ENCODE measurements around the gene CFAP54. TPM values are rescaled to one million over a fixed set of nuclear protein-coding genes. Genes with fewer than 3 reads are reported as not detected.

CFAP54 gene
- total RNA-seq, 1 donor from 2014 or later, result 13.1 TPM

DNA sequence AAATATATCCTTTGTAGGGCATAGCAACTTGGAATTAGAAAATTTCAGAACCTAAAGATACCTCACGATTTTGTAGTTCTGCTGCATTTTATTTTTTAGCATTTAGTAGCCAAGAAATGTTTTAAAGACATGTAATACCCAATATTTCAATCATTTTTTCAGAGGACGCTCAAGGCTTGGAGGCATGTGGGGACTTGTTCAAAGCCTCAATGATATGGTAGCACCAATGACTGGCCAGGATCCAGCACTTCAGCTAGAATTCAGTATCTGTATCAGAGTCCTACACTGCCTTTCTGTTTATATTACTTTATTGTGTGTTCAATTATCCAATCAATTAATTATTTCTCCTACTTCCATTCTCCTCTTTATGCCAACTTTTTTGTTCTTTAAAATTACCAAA, 262.8 kb downstream of the CFAP54 start:
- no peak for DNase-seq

DNA sequence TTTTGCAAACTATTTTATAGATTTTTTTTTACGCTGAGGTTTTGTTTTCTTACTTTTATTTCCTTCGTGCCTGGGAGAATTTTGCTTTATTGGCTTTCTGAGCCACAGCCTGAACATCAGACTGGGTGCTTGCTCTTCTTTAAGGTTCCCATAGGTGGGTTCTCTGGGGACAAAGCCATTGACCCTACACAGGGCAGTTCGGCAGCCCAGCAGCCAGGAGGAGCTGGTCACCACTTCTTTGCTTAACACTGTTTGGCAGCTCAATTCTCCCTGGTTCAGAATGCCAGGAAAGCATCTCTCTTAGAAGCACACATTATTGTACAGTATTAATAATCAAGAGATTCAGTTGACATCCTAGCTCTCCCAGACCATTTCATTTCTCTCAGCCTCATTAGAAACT, 276.9 kb downstream of the CFAP54 start:
- DNase-seq, result no peak

DNA sequence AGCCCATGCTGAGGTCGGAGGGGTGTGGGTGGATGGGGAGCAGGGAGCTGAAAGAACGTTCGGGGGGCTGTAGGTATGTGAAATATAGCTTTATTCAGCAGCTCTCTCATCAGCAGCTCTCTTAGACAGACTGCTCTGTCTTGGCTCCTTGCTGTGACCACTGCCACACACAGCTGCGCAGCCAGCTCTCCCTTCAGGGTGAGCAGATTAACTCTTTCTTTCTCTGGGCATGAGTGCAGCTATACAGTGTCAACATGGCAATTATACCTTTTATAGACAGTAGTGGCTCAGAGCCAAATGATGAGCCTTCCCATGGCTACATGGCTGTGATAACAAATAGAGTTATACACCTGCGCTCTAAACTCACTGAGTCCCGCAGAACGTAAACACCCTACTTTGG, 280.0 kb downstream of the CFAP54 start:
- no peak for DNase-seq

DNA sequence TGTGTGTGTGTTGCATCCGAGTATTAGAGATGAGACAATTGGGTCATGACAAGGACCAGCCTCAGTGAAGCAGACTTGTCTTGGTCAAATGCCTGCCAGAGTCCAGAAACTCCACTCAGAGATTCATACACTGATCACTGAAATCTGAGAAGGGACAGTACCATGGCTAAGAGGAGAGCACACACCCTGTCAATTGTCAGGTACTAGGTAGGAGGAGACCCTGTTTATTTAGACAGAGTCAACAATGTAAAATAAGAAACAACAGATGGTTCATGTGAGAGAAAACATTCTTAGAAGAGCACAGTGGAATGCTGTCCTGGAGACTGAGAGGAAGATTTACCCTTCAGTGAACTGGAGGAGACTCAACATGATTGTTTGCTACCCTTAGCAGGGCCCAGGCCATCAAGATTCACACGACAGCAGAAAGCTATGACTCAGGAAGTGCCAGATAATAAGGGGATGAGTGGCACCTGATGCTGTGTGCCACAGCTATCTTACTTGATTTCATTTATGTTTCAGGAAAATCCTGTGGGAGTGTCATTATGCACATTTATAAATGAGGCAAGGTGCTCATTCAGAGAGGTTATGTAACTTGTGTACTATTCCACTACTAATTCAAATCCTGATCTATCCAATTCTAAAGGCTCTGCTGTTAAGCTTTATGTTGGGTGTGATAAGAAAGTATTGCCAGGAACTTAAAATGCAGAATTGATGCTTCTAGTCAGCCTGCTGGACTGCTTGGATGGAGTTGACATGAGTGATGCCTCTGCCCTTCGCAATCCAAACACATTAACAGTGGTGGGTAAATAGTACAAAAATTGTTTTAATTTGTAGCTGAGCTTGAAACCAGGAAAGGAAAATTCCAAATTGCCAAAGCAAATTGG, 281.1 kb downstream of the CFAP54 start:
- DNase-seq, result no peak

DNA sequence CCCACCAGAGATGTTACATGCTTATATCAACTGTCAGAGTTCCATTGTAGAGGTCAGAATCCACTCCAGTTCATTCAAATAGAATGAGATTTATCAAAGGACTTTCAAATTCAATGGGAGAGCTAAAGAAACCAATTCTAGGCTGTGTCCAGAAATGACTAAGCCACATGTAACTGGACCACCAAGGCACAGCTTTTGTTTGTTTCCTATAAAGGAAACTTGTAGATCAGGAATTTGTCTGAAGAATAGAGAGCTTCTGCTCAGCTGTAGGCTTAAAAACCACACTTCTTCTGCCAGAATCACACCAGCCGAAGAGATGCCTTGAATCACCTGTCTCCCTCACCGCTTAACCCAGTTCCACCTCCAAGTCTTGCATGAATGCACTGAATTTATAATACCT, 283.7 kb downstream of the CFAP54 start:
- no peak for DNase-seq

DNA sequence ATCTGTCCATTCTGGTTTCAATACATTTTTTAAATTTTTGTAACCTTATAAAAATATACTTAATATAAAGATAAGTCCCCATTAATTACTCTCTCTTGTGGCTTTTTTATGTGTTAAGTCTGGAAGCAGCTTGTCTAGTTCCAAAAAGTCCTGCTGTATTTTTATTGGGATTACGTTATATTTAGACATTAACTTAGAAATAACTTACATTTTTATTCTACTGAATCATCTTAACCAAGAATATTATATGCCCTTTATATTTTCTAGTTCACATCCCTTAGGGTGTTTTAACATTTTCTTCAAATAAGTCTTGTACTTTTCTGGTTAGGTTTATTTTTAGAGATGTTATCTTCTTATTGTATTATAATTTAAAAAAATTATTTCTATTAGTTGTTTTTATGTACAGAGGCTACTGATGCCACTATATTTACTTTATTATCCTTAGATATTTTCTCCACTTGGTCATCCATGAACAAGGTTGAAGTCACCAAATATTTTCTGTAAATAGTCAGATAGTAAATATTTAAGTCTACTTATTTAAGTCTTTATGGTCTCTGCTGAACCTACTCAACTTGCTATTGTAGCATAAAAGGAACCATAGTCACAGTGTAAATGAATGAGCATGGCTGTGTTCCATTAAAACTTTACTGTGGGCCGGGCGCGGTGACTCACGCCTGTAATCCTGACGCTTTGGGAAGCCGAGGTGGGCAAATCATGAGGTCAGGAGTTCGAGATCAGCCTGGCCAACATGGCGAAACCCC, 285.3 kb downstream of the CFAP54 start:
- DNase-seq, result no peak

DNA sequence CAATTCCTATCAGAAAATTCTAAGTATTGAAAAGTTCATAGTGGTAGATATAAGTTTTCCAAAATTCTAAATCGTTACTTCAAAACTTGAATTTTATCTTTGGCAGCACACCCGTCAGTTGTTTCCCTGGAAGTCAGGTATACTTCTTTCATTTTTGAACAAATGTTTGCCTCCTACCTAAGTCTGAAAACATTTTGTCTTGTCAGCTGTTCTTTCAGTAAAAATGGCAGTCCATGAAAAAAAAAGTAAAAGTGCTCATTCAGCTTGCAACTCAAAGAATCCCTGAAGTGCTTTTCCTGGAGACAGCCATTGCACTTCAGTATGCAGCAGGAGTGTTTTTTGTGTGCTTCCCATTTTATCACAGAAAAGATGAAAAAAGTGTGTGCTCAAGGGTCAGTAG, 287.5 kb downstream of the CFAP54 start:
- DNase-seq, result no peak

DNA sequence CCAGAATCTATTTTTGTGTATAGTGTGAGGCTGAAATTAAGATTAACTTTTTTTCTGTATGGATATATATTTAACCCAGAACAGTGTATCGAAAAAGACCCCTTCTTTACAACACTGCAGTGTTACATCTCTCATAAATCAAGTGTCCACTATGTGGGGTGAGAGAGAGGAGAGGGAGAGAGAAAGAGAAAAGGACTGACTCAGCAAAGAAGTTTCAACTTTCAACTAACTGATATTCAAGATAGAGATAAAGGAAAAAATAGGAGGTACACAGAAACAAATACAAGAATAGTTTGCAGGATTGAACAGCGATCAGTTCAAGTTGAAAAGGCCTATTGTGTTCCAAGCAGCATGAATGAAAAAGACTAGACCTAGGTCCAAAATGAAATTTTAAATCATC, 291.0 kb downstream of the CFAP54 start:
- no peak for DNase-seq

DNA sequence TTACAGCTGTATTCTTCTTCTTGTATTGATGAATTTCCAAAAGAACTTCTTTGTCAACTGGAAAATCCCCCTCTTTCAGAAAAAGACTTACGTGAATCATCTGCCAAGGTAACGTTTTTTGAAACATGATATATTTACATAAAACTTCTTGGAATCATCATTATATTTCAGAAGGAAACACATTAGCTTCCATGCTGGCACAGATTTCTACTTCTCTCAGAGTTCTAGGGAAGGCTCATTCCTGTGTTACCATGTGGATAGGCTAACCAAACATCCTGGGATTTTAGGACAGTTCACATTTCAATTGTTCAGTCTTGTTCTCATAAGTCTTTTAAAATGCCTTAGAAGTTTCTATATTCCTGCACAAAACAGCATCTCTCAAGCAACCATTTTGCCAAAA, 297.4 kb downstream of the CFAP54 start:
- DNase-seq, result peak; percentile 15

DNA sequence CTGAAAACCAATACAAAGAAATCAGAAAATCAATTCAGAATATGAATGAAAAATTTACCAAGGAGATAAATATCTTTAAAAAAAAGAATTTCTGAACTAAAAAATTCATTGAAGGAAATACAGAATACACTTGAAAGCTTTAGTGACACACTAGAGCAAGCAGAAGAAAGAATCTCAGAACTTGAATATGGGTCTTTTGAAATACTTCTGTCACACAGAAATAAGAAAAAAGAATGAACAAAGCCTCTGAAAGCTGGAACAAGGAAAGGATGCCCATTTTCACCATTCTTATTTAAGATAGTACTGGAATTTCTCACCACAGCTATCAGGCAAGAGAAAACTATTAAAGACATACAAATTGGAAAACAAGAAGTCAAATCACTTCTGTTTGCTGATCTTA, 314.6 kb downstream of the CFAP54 start:
- DNase-seq, result no peak

DNA sequence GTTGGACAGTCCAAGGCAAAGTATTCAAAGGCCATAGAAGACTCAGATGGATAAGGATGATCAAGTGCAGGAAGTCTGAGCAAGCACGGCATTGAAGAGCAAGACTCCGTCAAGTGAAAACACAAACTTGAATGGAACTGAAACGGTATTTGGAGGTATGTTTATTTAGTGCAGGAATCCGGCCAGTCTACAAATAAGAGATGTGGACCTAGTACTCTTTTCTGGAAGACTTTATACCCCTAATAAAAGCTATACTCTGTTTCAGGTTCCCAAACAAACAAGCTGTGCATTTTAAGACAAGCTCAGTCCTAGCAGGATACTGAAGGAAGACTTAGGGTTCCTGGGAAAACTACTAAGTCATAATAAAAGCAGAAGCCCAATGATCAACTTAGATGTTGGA, 316.9 kb downstream of the CFAP54 start:
- no peak for DNase-seq

DNA sequence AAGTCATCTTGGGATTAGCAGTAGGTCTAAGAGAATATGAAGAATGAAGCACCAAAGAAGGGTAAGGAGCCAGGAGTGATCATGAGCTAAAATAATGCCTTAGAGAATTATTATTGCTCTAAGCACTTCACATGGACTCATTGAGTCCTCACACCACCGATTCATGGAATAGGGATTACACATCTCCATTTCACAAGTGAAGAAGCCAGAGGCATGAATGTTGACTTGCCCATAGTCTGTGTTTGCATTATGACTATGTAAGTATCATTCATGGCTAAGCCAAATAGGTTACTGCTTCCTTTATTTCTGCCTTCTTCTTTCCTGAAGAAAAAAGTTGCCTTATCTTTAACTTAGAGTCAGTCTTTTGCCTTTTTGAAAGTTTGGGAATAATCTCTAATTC, 318.4 kb downstream of the CFAP54 start:
- DNase-seq, result no peak

DNA sequence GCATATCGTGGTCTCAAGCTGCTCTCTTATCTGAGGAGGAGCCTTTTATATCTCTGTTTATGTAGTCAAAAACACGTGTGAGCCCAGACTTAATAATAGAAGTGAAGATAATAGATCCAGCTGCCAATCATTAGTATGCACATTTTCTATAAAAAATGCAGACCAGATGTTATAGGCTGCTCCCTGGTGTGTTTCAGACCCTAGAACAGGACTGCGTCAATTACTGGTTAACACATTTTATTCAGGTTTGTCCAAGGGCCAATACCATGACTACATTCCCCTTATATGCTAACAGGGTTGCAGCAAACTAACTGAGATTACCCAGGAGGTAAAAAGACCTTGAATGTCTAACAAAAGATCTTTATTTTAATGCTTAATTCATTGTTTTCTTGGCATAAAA, 319.2 kb downstream of the CFAP54 start:
- no peak for DNase-seq

DNA sequence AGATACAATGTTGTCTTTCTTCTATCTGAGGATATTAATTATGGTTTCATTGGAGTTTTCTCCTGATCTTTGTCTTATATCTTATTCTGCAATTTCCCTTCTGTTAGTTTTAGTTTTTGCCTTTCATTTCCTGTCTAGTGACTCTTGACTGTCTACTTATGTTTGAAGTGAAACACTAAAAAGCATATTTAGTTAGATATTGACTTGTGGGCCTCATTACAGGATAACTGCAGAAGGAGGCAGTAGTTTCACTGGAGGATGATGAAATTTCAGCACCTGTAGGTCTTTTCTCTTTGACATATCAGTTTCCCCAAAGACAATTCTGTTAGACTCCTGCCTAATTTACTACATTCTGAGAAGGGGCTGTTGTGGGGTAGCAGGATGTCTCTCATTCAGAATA, 320.1 kb downstream of the CFAP54 start:
- no peak for DNase-seq

DNA sequence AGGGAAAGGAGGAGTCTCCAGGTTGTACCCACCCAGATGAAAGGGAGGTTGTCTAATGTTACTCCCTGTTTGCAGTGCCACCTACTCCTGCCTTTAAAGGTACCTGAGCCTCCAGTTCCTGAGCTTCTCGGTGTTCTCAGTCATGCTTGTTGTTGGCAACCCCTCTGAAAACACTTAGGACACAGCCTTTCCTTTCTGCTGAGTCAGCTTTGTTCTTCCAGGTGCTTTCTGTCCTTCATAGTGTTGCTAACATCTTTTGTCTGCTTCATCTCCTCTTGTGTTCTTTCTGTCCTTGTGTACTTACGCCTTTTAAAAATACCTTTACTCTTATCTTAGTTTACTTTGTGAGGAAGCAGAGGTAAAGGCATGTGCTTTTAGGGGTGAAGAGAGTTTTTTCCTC, 320.7 kb downstream of the CFAP54 start:
- DNase-seq, result peak; percentile 58

DNA sequence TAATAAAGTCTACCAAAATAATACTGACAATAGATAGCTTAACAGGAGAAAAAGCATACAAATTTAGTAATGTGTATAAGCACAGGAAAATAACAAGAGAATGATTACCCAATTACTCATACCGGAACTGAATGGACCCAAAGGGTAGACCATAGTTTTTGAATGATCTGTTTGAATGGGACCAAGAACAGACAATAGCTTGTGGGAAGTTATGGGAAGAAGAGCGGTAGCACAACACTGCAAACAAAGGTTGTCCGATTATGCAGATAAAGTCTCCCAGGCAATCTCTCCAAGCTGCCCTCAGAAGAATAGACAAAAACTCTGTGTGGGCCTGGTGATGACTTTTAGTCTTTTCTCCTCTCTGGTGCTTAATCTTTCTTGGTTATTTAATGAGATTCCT, 321.1 kb downstream of the CFAP54 start:
- peak; percentile 62 for DNase-seq

DNA sequence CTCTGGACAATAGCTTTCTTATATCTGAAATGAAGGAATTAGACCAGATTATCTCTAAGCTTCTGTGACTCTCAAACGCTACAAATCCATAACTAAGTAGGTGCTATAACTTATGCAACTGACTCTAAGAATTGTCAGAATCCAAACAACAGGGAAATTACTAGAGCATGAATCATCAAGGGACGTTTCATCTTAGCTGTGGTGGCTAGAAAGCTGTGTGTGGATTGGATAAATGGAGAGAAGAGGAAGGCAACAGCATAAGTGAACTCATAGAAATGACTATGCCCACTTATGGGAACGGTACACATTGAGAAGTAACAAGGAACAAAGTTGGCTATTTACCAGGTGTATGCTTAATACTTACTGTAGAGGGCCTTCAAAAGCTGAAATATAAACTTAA, 321.7 kb downstream of the CFAP54 start:
- DNase-seq, result peak; percentile 91

DNA sequence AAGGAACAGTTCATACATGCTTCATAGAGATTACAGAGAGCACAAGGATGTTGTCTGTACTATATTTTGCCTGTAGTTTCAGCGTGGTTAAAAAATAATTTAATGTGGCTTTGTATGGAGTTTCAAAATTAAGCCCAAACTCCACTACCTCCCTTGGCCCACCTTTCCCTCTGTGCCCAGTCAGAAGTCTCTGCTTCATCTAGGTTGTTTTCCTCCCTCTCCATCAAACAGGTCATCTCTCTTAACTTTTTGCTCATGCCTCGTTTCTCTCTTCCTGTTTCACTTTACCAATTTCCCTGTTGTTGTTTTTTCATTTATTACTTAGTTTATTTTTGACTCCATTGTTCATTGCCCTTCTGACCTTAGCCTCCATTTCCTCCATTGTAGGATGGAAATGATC, 322.8 kb downstream of the CFAP54 start:
- peak; percentile 39 for DNase-seq

DNA sequence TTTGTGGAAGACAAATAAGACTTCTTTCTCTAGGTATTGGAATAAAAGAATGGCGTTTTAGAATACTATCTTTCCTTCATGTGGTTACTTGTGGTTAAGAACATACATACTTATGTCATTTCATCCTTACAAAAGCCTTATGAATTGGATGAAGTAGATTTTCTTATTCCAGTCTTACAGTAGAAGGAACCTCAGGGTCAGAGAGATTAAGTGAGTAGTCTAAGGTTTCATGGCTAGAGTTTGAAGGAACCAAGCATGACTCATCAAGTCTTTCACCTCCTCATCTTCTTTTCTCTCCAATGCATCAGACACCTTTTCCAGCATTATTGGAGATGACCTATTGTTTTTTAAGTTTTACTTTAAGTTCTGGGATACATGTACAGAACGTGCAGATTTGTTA, 324.8 kb downstream of the CFAP54 start:
- DNase-seq, result no peak

DNA sequence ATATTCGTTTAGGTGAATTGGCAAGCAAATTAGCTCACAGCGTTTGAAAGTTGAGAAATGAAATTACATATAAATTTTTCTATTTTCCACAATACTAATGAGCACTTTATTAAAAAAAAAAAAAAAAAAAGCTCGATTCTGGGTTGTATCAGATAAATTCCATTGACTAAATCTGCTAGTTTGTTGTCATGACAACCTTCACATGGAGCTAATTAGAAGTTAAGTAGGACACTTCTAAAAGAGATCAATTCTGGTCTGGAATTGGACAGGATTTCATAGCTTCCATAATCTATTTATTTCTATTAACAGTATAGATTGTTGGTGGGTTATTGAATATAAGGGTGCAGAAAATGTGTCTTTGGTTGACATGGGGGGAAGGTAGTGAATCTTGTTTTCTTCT, 332.2 kb downstream of the CFAP54 start:
- DNase-seq, result no peak

DNA sequence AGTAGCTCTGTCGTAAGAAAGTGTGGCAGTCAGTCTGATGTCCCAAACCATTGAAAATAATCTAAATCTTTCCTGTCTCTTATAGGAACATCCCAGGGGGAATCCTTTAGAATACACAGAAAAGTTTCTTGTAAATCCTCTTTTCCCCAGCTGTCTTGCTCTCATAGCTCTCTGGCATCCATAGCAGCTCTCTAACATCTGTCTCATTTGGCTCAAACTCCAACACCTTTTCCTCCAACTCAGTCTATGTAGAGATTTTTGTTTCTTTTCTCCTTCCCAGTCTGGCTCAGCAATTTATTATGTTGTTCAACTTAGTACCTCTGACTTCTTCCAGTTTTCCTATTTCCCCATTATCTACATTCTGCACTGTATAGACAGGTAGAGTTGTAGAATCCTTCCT, 333.3 kb downstream of the CFAP54 start:
- DNase-seq, result no peak

DNA sequence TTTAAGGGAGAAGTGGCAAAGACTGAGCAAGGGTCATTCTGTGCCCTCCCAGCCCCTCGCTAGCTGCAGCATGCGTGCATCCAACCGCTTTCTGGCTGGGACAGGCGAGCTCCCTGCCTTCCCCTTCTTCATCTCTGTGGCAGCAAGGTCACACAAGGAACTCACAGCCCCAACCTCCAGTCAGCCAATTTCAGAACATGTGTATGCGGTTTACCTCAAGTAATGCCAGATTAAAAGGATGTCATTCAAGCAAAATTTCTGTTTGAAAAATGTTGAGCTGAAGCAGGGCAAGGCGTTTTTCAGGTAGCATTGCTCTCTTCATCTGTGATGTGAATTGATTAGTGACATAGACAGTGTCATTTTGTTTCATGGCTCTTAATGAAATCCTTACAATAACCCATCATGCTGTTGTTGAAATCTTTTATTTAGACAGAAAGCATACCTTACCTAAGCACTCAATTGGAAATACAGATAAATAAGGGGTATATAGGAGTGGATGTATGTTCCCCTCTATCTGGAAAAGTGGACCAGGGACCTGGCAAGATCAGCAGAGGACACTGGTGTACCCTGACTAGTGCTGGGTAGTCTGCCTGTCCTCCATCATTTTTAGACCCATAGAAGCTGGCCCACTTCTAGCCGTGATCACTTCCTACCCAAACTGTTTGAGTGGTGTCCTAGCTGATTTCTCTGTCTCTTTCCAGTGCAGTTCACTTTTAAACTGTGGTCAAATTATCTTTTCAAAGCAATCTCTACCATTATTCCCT, 334.9 kb downstream of the CFAP54 start:
- DNase-seq, result no peak

DNA sequence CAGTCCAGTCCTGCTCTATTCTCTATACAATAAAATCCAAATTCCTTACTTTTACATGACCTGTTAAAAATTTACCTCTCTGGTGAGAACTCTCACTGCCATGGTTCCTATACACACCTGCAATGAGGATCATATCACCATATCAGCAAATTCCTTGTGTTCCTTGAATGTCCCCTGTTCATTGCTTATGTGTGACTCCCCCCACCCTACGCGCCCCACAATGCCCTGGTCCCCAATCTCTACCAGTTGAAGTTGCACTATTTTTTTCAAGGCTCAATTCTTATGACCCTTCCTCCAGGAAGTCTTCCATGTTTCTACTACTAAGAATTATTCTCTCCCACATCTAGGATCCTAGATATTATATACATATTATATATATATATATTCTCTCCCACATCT, 335.5 kb downstream of the CFAP54 start:
- no peak for DNase-seq

Data from dermis blood vessel endothelial cell (primary cell).